ENCODE measurements around the gene NUAK2.

Gene NUAK2

DNA sequence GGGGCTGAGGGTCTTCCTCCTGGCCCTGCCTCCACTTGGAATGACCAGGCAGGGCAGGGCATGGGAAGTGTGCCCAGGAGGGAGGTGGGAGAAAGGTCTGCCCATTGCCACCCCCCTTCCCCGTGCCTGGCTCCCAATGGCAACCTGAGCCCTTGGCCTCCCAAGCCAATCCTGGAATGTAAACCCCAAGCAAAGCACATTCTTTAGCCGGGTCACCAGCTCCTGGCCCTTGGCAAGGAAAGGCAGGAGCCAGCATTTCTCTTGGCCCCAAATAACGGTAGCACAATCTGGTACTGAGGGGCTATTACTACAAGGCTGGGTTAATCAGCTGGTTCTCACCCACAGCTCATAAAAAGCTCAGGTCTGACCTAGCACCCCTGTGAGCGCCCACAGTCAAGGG, 6.9 kb upstream of the NUAK2 start:
- TF ChIP-seq, protein P1, sequence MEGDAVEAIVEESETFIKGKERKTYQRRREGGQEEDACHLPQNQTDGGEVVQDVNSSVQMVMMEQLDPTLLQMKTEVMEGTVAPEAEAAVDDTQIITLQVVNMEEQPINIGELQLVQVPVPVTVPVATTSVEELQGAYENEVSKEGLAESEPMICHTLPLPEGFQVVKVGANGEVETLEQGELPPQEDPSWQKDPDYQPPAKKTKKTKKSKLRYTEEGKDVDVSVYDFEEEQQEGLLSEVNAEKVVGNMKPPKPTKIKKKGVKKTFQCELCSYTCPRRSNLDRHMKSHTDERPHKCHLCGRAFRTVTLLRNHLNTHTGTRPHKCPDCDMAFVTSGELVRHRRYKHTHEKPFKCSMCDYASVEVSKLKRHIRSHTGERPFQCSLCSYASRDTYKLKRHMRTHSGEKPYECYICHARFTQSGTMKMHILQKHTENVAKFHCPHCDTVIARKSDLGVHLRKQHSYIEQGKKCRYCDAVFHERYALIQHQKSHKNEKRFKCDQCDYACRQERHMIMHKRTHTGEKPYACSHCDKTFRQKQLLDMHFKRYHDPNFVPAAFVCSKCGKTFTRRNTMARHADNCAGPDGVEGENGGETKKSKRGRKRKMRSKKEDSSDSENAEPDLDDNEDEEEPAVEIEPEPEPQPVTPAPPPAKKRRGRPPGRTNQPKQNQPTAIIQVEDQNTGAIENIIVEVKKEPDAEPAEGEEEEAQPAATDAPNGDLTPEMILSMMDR (IDR thresholded peaks at IDR 0.05; ENCODE audit: poor library complexity, severe bottlenecking), result no peak
- no peak overlapping the region for H3K27ac ChIP-seq (ENCODE audit: poor library complexity, severe bottlenecking)
- H3K36me3 ChIP-seq (ENCODE audit: low read depth), result no peaks in the 10 kb centered on the region
- no peaks in the 10 kb centered on the region for H3K27me3 ChIP-seq (ENCODE audit: insufficient read depth, poor library complexity, severe bottlenecking)
- no peaks in the 10 kb centered on the region for H3K4me1 ChIP-seq (ENCODE audit: insufficient read depth, poor library complexity, severe bottlenecking)
- H3K4me3 ChIP-seq (ENCODE audit: severe bottlenecking), result no peak overlapping the region
- ATAC-seq (ENCODE audit: low read depth) (no peak), DNase-seq (ENCODE audit: low spot score) (no peak)
- H3K9me3 ChIP-seq (ENCODE audit: severe bottlenecking), result no peaks in the 10 kb centered on the region

DNA sequence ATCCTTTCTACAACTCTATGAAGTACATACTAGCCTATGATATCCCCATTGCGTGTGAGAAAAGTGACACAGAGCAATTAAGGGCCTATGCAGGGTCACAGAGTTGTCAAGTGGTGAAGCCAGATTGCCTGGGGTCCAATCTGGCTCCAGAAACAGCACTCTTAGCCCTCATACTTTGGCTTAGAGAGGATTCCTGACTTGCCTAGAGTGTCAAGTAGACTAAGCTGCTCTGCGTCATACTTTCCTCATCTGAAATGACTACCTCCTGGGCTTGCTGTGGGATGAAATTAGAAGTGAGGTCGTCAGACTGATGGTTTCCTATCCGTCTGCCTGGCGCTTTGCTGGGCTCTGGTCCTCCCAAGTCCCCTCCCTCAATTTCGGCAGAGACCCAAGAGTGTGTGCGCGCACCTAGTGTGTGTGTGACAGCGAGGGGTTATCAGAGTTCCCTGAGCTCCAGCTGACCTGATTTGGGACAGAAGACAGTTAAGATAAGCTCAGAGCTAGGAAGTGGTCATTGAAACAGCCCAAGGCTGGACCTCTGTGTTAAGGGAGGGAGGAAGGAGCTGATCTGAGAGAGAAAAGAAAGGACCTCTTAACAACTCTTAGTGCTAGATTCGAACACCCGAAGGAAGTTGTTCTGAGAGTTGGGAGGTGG, 5.4 kb upstream of the NUAK2 start:
- H3K9me3 ChIP-seq (ENCODE audit: severe bottlenecking), result no peaks in the 10 kb centered on the region
- H3K36me3 ChIP-seq (ENCODE audit: low read depth), result no peaks in the 10 kb centered on the region
- ATAC-seq (ENCODE audit: low read depth) (no peak), DNase-seq (ENCODE audit: low spot score) (no peak)
- no peaks in the 10 kb centered on the region for H3K27me3 ChIP-seq (ENCODE audit: insufficient read depth, poor library complexity, severe bottlenecking)
- H3K4me3 ChIP-seq (ENCODE audit: severe bottlenecking), result no peak overlapping the region
- H3K27ac ChIP-seq (ENCODE audit: poor library complexity, severe bottlenecking), result no peak overlapping the region
- TF ChIP-seq, protein P1 (IDR thresholded peaks at IDR 0.05; ENCODE audit: poor library complexity, severe bottlenecking), result no peak
- no peaks in the 10 kb centered on the region for H3K4me1 ChIP-seq (ENCODE audit: insufficient read depth, poor library complexity, severe bottlenecking)

DNA sequence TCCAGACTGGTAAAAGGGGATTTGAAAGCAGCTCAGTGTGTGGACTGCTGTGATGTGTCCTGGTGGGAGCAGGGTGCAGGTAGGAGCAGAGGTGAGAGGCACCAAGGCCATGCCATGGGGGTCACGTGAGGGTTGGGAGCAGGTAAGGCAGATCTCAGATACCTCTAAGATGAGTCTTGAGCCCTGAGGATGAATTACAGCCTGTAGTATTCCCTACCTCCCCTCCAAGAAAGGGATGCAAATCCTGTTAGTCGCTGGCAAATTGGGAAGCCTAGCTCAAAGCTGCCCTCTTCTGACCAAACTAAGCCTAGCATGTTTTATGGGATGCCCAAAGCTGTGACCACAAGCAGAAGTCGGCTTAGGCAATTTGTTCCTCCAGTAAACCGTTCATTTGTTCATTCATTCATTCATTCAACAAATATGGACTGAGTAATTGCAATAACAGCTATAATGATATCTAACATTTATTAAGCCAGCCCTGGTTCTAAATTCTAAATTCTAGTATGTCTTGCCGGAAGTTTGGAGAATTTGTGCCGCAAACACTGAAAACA, 3.9 kb upstream of the NUAK2 start:
- ATAC-seq (ENCODE audit: low read depth) (peak; percentile 50), DNase-seq (ENCODE audit: low spot score) (no peak)
- Histone ChIP-seq H3K9me3 (ENCODE audit: severe bottlenecking) (no peaks in the 10 kb centered on the region), H3K4me1 (ENCODE audit: insufficient read depth, poor library complexity, severe bottlenecking) (no peaks in the 10 kb centered on the region), H3K36me3 (ENCODE audit: low read depth) (peaks cover 3% of the 10 kb centered on the region; the same call in 1 of the 2 replicates), H3K27ac (ENCODE audit: poor library complexity, severe bottlenecking) (no peak overlapping the region), H3K27me3 (ENCODE audit: insufficient read depth, poor library complexity, severe bottlenecking) (no peaks in the 10 kb centered on the region), H3K4me3 (ENCODE audit: severe bottlenecking) (no peak overlapping the region)
- TF ChIP-seq, protein P1 (IDR thresholded peaks at IDR 0.05; ENCODE audit: poor library complexity, severe bottlenecking), result peak; percentile 82

DNA sequence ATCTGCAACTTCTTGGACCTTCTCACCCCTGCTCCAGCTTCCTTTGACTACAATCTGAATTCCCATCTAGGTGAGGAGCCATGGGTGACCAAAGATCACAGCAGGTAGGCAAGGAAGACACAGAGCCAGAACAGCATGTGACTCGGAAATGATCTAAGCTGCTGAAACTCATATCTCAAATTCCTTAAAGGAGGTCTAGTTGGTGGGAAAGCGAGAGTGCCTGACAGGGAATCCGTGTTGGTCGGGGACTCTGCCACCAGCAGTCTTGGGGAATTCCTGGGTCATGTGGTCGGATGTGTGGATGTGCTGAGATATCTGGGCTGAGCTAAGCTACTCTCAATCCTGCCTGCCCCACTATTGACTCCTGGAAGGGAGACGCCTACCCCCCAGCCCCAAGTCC, 3.2 kb upstream of the NUAK2 start:
- Histone ChIP-seq H3K27me3 (ENCODE audit: insufficient read depth, poor library complexity, severe bottlenecking) (no peaks in the 10 kb centered on the region), H3K9me3 (ENCODE audit: severe bottlenecking) (no peaks in the 10 kb centered on the region), H3K27ac (ENCODE audit: poor library complexity, severe bottlenecking) (no peak overlapping the region), H3K4me1 (ENCODE audit: insufficient read depth, poor library complexity, severe bottlenecking) (no peaks in the 10 kb centered on the region), H3K36me3 (ENCODE audit: low read depth) (peaks cover 7% of the 10 kb centered on the region; the same call in 1 of the 2 replicates), H3K4me3 (ENCODE audit: severe bottlenecking) (no peak overlapping the region)
- TF ChIP-seq, protein P1 (IDR thresholded peaks at IDR 0.05; ENCODE audit: poor library complexity, severe bottlenecking), result no peak
- DNase-seq (ENCODE audit: low spot score) (no peak), ATAC-seq (ENCODE audit: low read depth) (no peak)

DNA sequence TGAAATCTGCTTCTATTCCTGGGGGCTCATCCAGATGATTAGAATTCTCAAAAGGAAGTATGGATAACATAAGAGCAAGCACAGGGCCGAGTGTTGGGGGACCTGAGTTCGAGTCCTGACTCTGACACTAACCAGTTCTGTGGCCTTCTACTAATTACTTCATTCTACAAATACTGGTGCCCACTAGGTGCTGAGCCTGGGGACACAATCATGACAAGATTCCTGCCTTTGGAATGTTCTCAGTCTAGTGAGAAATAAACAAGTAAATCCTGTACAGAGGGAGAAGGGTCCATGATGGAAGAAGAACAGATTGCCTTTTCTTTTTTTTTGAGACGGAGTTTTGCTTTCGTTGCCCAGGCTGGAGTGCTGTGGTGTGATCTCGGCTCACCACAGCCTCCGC, 2.2 kb upstream of the NUAK2 start:
- TF ChIP-seq, protein P1 (IDR thresholded peaks at IDR 0.05; ENCODE audit: poor library complexity, severe bottlenecking), result no peak
- Histone ChIP-seq H3K4me1 (ENCODE audit: insufficient read depth, poor library complexity, severe bottlenecking) (peaks cover 6% of the 10 kb centered on the region), H3K27ac (ENCODE audit: poor library complexity, severe bottlenecking) (no peak overlapping the region), H3K9me3 (ENCODE audit: severe bottlenecking) (no peaks in the 10 kb centered on the region), H3K27me3 (ENCODE audit: insufficient read depth, poor library complexity, severe bottlenecking) (no peaks in the 10 kb centered on the region), H3K36me3 (ENCODE audit: low read depth) (peaks cover 7% of the 10 kb centered on the region; the same call in 1 of the 2 replicates), H3K4me3 (ENCODE audit: severe bottlenecking) (no peak overlapping the region)
- DNase-seq (ENCODE audit: low spot score) (no peak), ATAC-seq (ENCODE audit: low read depth) (no peak)
